HG03045 (cell line): ENCODE results near the gene RAPGEF2.

Source experiments
- ATAC-seq: cut with Tn5 transposase; IDR thresholded peaks from one replicate; pipeline ENCODE4 v1.9.1; 2021; ENCODE audit warnings: mild to moderate bottlenecking, moderate library complexity; ENCODE audit not compliant: unreplicated experiment

Gene RAPGEF2

DNA sequence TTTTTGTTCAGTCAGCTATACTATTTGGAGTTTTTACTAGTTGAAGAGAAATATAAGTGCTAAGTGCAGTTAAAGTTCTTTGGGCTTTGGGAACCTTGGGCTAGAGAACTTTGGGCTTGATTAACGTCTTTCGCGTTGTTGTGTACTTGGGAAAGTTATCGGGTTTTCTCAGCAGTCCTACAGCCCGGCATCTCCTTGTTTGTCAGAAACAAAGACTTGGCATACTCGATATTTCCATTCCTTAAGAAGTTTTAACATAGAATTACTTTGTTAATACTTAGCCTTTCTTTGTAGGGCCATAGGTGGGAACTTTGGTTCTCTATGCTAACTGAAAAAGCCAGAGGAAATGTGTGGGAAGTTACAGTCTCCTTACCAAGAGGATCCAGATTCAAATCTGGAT is 28.7 kb downstream of the RAPGEF2 start:
- no peak for ATAC-seq

DNA sequence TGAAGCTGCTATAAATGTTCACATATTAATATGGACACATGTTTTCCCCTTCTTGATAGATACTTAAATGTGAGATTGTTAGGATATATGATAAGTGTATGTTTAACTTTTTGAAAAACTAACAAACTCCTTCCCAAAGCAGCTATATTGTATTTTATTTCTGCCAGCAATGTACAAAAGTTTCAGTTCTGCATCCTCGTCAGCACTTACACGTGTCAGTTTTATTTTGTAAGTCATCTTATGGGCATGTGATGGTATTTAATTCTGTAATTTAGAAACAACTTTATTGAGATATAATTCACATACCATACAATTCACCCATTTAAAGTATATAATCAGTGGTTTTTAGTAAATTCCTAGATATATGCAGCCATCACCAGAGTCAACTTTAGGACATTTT is 31.6 kb downstream of the RAPGEF2 start:
- ATAC-seq, result no peak

DNA sequence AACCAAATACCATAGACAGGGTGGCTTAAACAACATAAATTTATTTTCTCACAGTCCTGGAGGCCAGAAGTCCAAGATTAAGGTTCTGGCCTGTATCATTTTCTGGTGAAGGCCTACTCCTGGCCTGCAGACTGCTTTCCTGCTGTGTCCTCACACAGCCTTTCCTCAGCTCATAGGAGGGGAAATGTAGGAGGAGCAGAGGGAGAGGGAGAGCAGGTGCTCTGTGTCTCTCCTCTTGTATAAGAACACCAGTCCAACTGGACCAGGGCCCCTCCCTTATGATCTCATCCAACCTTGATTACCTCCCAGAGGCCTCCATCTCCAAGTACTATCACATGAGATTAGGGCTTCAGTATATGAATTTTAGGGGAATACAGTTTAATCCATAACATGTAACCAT is 34.3 kb downstream of the RAPGEF2 start:
- ATAC-seq, result no peak

DNA sequence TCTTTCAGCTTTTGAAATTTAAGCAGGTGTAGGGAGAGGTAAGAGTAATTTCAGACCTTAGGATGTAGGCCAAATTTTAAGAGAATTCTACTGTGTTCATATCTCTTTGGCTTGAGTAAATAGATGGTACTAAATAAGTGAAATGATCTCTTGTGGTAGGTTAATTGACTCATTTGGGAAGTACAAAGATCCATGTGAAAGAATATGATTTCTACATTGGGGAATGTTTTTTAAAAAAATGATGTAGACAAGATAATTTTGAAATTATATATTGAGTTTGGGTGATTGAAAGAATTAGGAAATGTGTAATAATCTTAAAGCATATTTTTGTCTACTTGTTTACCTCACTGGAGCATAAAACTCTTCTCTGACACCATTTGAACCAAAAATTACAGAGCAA is 35.6 kb downstream of the RAPGEF2 start:
- ATAC-seq, result no peak

DNA sequence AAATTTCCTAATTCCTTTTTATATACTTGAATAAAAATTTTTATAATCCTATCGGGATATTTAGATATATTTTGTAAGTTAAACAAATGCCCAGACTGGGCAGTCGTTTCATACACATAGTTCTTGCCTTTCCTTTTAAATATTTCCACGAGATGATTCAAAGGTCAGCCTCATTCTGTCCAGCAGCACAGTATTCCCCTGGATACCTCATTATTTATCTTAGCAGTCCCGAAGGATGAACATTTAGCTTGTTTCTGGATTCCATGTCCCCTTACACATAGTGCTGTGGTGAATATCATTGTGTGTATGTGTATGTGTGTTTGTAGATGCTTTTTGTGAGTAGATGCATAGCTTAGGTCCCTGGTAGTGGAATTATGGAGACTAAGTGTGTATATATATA is 38.3 kb downstream of the RAPGEF2 start:
- ATAC-seq, result no peak

DNA sequence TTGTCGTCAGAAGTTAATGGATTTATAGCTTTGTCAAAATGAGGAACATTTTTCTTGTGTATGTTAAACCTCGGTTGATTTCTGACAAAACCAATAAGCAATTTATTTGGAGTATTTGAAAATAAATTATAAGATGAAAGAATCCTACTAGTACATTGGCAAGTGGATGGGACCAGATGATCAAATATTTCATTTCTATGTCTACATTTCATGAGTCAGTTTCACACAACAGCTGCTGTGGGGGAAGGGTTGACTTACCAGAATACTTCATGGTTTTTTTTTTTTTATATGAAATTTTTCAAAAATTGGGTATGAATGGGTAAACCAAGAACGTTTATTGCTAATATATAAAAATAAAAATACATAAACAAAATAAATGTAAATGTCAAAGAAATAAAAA is 39.4 kb downstream of the RAPGEF2 start:
- no peak for ATAC-seq

DNA sequence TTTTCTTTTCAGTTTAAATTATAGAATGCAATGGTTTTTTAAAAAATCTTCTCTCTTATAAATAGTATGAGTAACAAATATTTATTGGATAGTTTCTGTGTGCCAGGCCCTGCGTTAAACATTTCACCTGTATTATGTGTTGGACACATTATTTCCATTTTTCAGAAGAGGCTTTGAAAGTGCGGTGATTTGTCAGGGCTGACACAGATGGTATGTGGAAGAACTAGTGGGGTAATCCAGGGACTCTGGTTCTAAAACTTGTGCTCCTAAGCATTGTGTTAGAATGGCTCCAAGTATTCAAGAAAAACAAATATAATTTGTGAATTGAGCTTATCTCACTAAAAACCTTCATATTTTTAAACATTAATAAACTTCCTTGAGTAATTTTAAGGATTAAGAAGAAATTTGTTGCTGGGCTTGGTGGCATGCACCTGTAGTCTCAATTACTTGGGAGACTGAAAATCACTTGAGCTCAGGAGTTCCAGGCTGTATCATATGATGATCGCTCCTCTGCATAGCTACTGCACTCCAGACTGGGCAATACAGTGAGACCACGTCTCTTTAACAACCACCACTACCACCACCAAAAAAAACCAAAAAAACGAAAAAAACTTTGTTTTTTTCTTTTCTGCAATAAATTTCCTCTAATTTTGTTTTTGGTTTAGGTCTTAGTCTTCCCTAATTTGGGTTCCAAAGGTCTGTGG is 40.0 kb downstream of the RAPGEF2 start:
- ATAC-seq, result no peak

DNA sequence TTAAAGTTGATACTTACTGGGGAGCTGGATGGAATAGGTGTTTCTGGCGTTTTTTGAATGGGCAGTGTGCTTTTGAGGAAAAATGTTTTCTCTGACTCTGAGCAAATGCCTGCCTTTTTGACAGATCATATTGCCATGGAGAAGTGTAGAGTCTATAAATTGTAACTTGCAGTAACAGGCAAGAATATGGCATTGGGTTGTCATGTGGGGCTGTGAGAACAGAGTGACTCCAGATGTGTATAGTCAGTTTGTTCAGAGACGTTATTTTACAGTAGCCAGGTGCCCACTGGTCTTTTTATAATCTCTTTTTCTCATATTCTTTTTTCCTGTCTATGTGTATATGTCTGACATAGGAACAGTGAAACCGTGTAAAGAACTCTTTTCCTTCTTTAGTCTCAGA is 40.8 kb downstream of the RAPGEF2 start:
- ATAC-seq, result no peak

DNA sequence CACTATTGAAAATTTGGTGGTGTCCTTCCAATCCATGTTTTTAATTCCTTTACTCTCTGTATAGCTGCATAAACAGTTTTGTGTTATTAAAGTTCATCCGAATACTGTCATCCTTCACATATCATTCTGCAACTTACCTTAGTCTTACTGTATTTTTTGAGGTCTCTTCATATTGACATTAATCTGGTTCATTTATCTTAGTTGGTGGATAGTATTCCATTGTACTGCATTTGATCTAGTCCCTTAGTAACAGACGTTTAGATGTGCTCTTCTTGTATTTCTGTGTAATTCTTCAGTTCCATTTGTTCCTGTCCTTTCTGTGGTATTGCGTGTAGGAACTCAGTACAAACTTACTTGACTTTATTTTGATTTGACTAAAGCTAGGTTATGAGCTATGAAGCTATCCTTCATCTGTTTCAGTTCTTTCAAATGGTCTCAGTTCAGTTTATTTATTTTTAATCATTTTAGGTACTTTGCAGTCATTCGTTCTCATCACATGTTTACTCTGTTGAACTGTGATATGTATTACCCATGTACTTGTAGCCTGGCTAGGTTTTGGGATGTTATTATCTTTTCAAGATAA is 41.3 kb downstream of the RAPGEF2 start:
- no peak for ATAC-seq

DNA sequence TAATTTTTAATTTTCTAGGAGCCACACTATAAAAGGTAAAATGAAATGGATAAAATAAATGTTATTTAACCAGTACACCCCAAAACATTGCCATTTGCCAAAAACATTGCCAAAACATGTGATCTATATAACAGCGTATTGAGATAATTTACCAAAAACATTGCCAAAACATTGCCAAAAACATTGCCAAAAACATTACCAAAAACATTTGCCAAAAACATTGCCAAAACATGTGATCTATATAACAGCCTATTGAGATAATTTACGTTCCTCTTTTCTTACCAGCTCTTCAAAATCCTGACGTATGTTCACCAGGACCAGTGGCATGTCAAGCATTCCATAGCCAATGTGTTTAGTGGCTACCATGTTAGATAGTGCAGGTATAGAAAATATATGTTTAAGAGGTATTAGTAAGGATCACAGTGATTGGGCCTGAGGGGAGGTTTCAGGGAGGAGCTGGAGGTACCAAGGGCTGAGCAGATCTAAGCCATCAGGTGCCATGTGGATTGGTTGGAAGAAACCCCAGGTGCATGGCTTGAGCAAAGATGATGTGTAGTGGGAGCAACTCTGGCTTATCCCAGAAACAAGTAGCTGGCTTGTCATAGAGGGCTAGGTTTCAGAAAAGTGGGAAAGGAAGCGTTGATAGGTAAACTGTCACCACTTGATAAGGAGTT is 42.6 kb downstream of the RAPGEF2 start:
- ATAC-seq, result no peak

DNA sequence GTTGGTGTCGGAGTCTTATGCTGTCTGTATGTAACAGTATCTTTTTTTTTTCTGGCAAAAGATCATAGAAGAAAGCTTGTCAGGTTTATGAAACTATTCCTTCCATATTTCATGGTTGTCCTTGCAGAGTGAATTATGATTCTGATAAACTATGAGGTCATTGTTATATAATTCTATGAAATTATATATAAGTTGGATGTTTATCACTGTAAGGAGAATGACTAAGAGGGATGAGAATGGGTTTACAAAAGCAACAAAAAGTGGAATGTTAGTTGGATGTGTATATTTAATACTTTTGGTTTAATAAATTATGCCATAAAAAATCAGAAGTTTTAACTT is 43.1 kb downstream of the RAPGEF2 start:
- no peak for ATAC-seq

DNA sequence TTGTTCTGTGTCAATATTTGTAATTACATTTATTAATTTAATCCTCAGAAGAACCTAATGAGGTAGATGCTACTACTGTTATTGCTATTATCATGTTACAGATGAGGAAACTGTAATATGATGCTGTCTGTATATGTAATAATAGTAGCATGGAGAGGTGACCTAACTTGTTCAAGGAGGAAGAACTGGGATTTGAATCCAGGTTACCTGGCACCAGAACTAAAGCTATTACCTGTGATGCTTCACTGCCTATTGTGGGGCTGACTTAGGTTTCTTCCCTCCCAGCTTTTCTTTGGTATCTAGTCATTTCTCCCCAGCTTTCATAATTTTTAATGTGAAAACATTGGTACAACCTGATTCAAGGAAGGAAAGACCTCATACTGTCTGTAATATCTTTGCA is 43.6 kb downstream of the RAPGEF2 start:
- no peak for ATAC-seq

DNA sequence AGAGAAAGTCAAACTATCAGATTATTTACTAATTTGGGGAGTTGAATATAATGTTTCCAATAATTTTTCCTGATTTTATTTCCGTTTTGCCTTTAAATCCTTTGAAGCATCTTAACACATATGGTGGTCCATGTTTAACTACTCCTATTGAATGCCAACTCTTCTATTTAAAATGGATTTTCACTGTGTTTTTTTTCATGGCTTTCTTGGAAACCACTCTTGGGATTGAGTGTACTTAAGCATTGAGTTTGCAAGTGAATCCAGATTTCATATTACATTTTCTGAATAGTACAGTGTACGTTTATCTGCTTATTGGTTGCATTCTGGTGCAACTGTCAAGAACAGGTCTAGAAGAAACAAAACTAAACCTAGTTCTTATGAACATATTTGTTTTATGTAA is 45.6 kb downstream of the RAPGEF2 start:
- no peak for ATAC-seq

DNA sequence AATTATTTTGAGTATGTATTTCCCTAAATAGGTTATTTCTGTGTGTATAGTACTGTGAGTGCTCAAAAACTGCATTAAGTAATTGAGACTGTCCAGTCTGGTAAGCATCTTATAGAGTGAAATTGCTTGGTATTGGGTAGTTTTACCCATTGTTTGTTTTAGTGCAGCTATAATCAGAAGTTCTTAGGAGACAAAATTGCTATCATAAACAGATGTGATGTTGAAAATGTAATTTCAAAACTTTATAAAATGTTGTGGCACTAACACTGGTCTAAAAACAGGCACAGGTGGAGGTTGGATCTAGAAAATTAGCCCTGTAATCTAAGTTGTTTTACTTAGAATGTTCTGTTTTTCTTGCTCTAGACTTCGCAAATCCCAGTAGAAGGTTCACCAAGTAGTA is 46.8 kb downstream of the RAPGEF2 start:
- ATAC-seq, result no peak

DNA sequence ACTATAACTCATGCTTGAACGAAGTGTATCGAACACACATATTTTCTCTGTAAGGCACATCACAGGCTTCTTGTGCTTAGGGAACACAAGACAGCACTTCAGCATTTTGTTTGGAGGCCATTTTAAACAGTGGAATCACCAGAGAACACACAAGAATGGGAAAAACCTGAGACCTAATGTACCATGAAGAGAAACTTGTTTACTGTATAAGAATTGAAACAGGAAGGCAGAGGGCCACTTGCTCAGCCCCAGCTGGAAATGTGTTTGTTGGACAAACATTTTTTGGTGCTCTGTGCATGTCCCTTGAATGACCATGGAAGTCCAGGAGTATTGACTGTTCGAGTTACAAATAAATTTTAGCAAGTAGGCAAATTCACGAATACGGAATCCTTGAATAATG is 47.5 kb downstream of the RAPGEF2 start:
- no peak for ATAC-seq

DNA sequence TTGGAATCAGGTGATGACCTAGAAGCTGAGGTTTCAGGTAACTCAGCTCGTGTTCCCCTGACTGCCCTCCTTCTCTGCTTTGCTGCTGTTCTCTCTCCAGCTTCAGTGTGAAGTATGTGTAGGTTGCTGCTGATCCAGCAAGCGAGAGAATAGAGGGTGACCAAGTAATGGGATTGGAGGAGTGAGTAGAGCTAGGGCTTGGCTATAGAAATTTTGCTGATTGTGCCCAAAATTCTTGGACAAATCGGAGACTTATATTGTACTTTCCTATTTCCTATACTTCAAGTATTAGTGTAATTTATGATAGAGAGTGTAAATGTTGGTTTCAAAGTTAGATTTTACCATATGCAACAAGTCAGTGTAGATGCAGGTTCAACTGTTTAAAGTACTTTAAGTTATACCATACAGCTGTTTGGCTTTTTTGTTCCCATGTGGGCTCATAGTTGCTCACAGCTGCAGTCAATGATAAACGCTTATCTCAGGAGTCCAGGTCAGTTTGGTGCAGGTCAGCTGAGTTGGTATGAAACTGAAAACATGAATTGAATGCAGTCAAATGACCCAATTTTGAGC is 48.0 kb downstream of the RAPGEF2 start:
- ATAC-seq, result peak; percentile 53

DNA sequence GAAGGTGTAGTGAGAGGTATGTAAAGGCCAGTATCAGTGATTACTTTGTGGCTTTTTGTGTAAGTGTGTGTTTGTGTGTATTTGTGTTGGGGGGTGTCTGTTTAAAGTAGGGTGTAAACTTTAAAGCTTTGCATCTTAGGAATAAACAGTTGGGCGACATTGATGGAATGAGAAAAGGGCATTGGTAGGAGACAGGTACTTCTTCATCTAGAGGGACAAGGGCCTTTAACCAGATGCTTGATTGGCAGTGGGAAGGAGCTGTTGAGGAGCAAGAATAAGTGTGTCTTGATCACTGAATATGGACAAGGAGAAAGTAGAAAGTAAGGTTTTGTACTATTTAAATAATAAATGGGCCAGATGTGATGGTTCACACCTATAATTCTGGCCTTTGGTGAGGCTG is 48.8 kb downstream of the RAPGEF2 start:
- ATAC-seq, result no peak

DNA sequence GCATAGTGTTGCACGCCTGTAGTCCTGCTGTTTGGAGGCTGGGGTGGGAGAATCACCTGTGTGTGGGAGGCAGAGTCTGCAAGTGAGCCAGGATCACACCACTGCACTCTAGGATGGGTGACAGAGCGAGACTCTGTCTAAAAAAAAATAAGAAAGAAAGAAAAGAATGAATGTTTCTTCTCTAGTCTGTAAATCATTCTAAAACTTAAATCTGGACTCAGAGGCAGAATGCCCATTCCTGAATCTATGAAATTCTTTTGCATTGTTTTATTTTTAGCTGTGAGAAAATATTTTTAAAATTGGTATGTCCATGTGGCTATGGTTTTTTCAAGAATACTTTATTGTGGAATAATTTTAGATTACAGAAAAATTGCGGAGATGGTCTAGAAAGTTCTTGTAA is 49.3 kb downstream of the RAPGEF2 start:
- ATAC-seq, result no peak

DNA sequence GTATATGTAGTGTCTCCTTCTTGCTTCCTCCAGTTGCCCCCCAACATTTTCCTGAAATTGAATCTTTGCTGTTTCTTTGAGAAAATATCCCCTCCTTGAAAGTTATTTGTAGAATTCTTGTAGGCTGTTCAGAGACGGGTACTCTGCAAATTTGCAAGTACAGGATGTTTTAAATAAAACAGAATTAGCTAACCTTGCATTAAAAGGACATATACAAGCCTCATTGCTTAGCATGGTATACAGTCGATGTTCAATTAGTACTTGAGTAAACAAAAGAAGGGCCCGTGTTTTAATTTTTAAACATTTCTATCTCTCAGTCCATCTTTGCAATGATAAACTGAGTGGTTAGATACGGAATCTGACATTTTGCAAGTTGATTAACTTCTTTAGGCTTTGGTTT is 50.8 kb downstream of the RAPGEF2 start:
- no peak for ATAC-seq

DNA sequence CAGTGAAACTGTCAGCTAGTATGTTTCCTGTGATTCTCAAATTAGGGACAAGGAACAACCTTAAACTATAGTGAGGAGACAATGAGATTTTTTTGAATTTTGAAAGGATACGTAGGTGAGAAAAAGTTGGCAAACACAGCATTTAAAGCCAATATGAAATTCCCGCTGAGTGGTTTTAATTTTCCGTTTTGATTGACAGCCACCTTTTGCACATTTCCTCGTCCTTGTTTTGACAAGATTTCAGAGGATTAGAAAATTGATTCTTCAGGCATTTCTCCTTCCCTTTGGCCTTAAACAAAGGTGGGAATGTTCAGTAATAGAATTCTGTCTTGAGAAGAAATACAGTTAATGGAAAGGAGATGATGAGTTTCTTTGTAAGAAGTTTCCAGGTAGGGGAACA is 52.2 kb downstream of the RAPGEF2 start:
- no peak for ATAC-seq

DNA sequence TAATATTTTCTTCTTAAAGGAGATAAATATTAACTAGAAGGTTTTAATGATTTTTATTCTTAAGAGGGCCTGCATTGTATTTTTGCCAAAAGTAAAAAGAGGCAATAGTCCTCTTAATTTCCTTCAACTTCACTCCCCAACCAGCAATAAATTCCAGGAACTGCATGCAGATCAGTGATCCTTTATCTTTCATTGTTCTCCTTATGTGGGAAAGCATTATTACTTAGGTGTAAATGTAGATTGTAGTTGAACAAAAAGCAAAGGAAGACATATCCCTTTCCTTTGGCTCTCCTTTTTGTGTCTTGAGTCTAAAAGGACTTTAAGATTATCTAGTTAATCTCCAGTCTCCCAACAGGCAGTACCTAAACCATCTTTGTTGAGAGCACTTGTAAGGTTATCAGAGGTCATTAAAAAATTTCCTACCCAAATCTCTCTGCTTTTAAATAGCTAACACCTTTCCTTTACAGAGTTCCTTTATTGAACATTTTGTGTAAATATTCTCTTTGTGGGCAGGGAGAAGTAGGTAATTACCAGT is 55.3 kb downstream of the RAPGEF2 start:
- no peak for ATAC-seq

DNA sequence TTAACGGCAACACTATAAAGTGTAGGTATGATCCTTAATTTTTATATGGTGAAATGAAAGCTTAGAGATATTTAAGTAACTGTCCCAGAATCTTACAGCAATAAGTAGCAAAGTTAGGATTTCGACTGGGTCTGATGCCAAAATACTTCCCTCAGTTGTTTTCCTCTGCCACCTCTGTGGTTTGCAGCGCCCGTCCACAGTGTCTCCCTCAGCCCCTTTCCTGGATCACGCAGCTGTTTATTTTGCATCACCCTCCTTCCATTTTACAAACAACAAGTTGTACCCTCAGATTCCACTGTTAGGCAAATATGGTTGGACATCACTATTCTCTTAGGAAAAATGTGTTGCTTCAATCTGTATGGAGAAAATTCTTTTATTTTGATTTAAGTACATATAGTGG is 56.1 kb downstream of the RAPGEF2 start:
- no peak for ATAC-seq
